Erythroblast (primary cell): Measurements from ENCODE around the gene FOXN1.

ENCODE experiments used
- GATA1 ChIP-seq: IDR thresholded peaks from 2 replicates; pipeline ENCODE4 v1.6.1; 2011; ENCODE audit warnings: low read depth, mild to moderate bottlenecking, control low read depth, low read length, moderate library complexity
- POLR2A ChIP-seq: IDR thresholded peaks from 2 replicates; pipeline ENCODE4 v1.6.1; 2011; ENCODE audit warnings: mild to moderate bottlenecking, low read length

DNA sequence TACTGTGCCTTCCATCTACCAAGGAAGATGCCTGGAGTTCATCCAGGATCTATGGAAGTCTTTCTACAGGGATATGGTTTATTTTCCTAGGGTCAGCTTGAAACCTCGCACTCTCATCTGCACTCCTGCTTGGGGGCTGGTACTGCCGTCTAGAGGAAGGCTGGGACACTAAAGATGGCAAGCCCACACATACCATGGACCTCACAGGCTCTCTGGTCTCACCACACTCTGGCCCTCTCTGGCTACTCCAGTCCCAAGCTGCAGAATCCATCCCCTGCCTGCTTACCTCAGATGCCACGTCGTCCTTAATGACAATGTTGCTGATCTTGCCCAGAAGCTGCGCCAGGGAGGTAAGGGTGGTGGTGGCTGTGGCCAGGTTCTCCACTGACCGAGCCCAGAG lies 48.4 kb downstream of the FOXN1 start:
- no peak for TF ChIP-seq POLR2A
- no peak for TF ChIP-seq GATA1
